Spleen (tissue), 7 donors: ENCODE measurements around the gene ARL2BP.
A peak's percentile ranks its signal among the peaks of the same experiment; 100 is the strongest.

Experiments
- CTCF ChIP-seq, 11 experiments: fragments of 200-600 bp in 7 of 11; fragments of 450-650 bp in 4 of 11; sonication (generic) in 4 of 11; IDR thresholded peaks in 8 of 11; conservative IDR thresholded peaks in 3 of 11; 1 replicate in 7 of 11; 2 replicates in 4 of 11; pipeline versions ENCODE4 v1.4.0 to v1.8.0; 2016 to 2021; ENCODE audit warnings: antibody characterized with exemption in 11 of 11, inconsistent platforms in 4 of 11, mild to moderate bottlenecking in 1 of 11
- POLR2AphosphoS5 ChIP-seq, 3 donors: sonication (generic); formaldehyde crosslinking; IDR thresholded peaks; one replicate each; pipeline ENCODE4 v1.5.1; 2017; ENCODE audit warnings: antibody characterized with exemption in 3 of 3
- donor health status: DM: no; HTN: no; CAD: no; lungs with moderate emphysema.
- donor health status: DM: no; HTN: no; CAD: no.
- donor health status: DM: no; HTN: no; CAD: no.

- TF ChIP-seq CTCF (IDR thresholded peaks at IDR 0.05 in 8 of 11, conservative IDR thresholded peaks at IDR 0.05 in 3 of 11) = no peak
- TF ChIP-seq POLR2AphosphoS5 (IDR thresholded peaks at IDR 0.05) = peak in 1 of 3 donors; percentile 20
Measured at GRCh38 chr16:57257455-57258070, 12.5 kb downstream of the ARL2BP start.
